Hepatocyte (in vitro differentiated cells): ENCODE data around the gene PRTFDC1. TPM values are rescaled to one million over a fixed set of nuclear protein-coding genes. Genes with fewer than 3 reads are reported as not detected.

Experiments used
- polyA plus RNA-seq: library from polyadenylated mRNA; unstranded; fragments of >200 nt; fragmentation: Nextera tagmentation; extraction: Ambion mirVana; gene quantifications from 2 replicates; pipeline ENCODE4 v1.2.1, GENCODE V29; 2016
- small RNA-seq: library from RNA; depleted of rRNA; stranded (forward); fragments of <200 nt; gene quantifications from one replicate; pipeline ENCODE3, GENCODE V24; 2014
- total RNA-seq: library from RNA; depleted of rRNA; stranded (reverse); fragments of >200 nt; gene quantifications from 2 replicates; pipeline ENCODE4 v1.2.3, GENCODE V29; 2014

The PRTFDC1 gene
- total and polyA plus RNA-seq, 2 experiments from 2014 or later = 6.4 to 14.7 TPM

Small RNA genes within 50 kb of the gene (small RNA-seq; reads per million reads assigned to genes)
- gene AL512598.1 (not detected), gene RN7SKP241 (not detected)

Other genes starting within 250 kb of the PRTFDC1 start
- gene ARHGAP21, start 228.7 kb downstream of the PRTFDC1 start, total RNA-seq = 69.2 and 70.2 TPM in 2 replicates
- 15.1 and 17.8 TPM in 2 replicates for gene ARHGAP21, start 228.7 kb downstream of the PRTFDC1 start, polyA plus RNA-seq
- gene ENKUR, start 63.6 kb upstream of the PRTFDC1 start, total RNA-seq = 1.4 and 3.1 TPM in 2 replicates
- gene ENKUR, start 63.6 kb upstream of the PRTFDC1 start, polyA plus RNA-seq = 0.12 and 1.6 TPM in 2 replicates
- gene THNSL1, start 64.0 kb upstream of the PRTFDC1 start, total RNA-seq = 6.3 and 7.1 TPM in 2 replicates
- gene THNSL1, start 64.0 kb upstream of the PRTFDC1 start, polyA plus RNA-seq = 2.5 and 4.9 TPM in 2 replicates
- 0.47 and 0.52 TPM in 2 replicates for gene GPR158, start 222.4 kb upstream of the PRTFDC1 start, total RNA-seq
- gene GPR158, start 222.4 kb upstream of the PRTFDC1 start, polyA plus RNA-seq = 0.02 and 0.26 TPM in 2 replicates